T-helper 9 cell (primary cell): ENCODE data around the gene PIGW.

Source experiments
- DNase-seq: peaks from one replicate; pipeline ENCODE4 v3.0.0-alpha.2; 2020

The PIGW gene

GRCh38 chr17:36546418-36547093 lies 11.8 kb downstream of the PIGW start:
- DNase-seq = no peak

GRCh38 chr17:36547776-36548175 lies 13.0 kb downstream of the PIGW start:
- DNase-seq = no peak

GRCh38 chr17:36550491-36551417 lies 16.0 kb downstream of the PIGW start:
- DNase-seq = no peak

- no peak for DNase-seq
These were observed 18.7 kb downstream of the PIGW start for GRCh38 chr17:36553459-36553858.

- DNase-seq = no peak
These were observed 31.3 kb downstream of the PIGW start for GRCh38 chr17:36566081-36566480.

GRCh38 chr17:36575028-36575427 lies 40.2 kb downstream of the PIGW start:
- DNase-seq = no peak

GRCh38 chr17:36576793-36577192 lies 42.0 kb downstream of the PIGW start:
- DNase-seq = no peak

GRCh38 chr17:36578671-36579070 lies 43.9 kb downstream of the PIGW start:
- no peak for DNase-seq

- DNase-seq = no peak
These were observed 49.0 kb downstream of the PIGW start for GRCh38 chr17:36583787-36584186.

GRCh38 chr17:36586138-36586537 lies 51.4 kb downstream of the PIGW start:
- no peak for DNase-seq
